ENCODE data around the gene MAST3. TPM values are rescaled to one million over a fixed set of nuclear protein-coding genes. Genes with fewer than 3 reads are reported as not detected.

Gene MAST3
- total RNA-seq, 1 experiment from 2014 or later = 10.4 TPM

GRCh38 chr19:18109341-18109732, 11.8 kb downstream of the MAST3 start:
- Histone ChIP-seq H3T11ph (ENCODE audit: low read length) (no peak overlapping the region), H3K27me3 (ENCODE audit: insufficient read depth, low read length) (no peaks in the 10 kb centered on the region; the same call in 1 of the 2 replicates), H2BK20ac (ENCODE audit: low read depth, low read length, poor library complexity, severe bottlenecking) (no peak overlapping the region), H3K18ac (ENCODE audit: insufficient read length, low read depth, low read length) (no peak overlapping the region), H3K4me2 (ENCODE audit: insufficient read depth, insufficient read length, low read length) (peak overlapping the region; percentile 51), H4K91ac (ENCODE audit: insufficient read length, low read depth, low read length) (no peak overlapping the region), H3K79me1 (ENCODE audit: insufficient read depth, low read depth, low read length, poor library complexity, severe bottlenecking) (no peaks in the 10 kb centered on the region), H3K56ac (ENCODE audit: insufficient read length, low read depth, low read length) (no peak overlapping the region), H3K9me3 (ENCODE audit: control insufficient read depth, low read depth, low read length) (no peaks in the 10 kb centered on the region), H2BK12ac (ENCODE audit: insufficient read length, low read depth, low read length) (no peak overlapping the region), H3K4me1 (ENCODE audit: insufficient read depth, low read length) (no peaks in the 10 kb centered on the region), H3K79me2 (ENCODE audit: insufficient read depth, low read length) (no peaks in the 10 kb centered on the region), H2BK120ac (ENCODE audit: low read depth, low read length, poor library complexity, severe bottlenecking) (no peak overlapping the region), H4K20me1 (ENCODE audit: control insufficient read depth, insufficient read depth, insufficient read length) (no peaks in the 10 kb centered on the region), H3K23ac (ENCODE audit: insufficient read length, low read depth, low read length) (no peak overlapping the region), H3K14ac (ENCODE audit: insufficient read depth, low read length) (no peak overlapping the region), H3K23me2 (ENCODE audit: insufficient read length, low read depth, low read length, poor library complexity, severe bottlenecking) (peaks cover 16% of the 10 kb centered on the region), H3K4ac (ENCODE audit: low read depth, low read length) (no peak overlapping the region), H4K5ac (ENCODE audit: insufficient read length, low read depth, low read length) (no peak overlapping the region), H3K9ac (ENCODE audit: extremely low read depth, insufficient read length, low read length) (peak overlapping the region; percentile 23), H2BK5ac (ENCODE audit: insufficient read length, low read length) (no peak overlapping the region), H3K27ac (ENCODE audit: insufficient read length, low read depth, low read length) (no peak overlapping the region), H2AK5ac (ENCODE audit: insufficient read length, low read length) (no peak overlapping the region), H2AFZ (ENCODE audit: low read length) (no peak overlapping the region), H2BK15ac (ENCODE audit: low read depth, low read length) (no peak overlapping the region), H4K8ac (replicated peaks; ENCODE audit: insufficient read length, low read depth, low read length) (no peak overlapping the region)
- DNase-seq = no peak
- Mint-ChIP-seq H3K36me3 (ENCODE audit: insufficient read depth in 1 of 3, low read depth in 3 of 3) (no peaks in the 10 kb centered on the region; a peak in 1 of 7 replicates), H3K27me3 (ENCODE audit: low read depth) (peaks cover 22% of the 10 kb centered on the region), H3K4me1 (peaks cover 15 to 24% of the 10 kb centered on the region in 2 experiments), H3K9me3 (no peaks in the 10 kb centered on the region), H3K4me3 (peak overlapping the region; percentile 72 to 85), H3K27ac (no peak overlapping the region)
- TF ChIP-seq CTCF (conservative IDR thresholded peaks at IDR 0.05) = no peak
- no CpG with 5 or more reads among the region's 12 CpGs for WGBS (ENCODE audit: extremely low coverage, insufficient read length, low lambda C conversion rate)

All from H9 (cell line).